Measurements from ENCODE around the gene STRAP.

STRAP gene

GRCh38 chr12:15887043-15887817 is 5.0 kb downstream of the STRAP start:
- Histone ChIP-seq H3K4me2 (ENCODE audit: low read depth, low read length) (no peak overlapping the region), H3K4me1 (ENCODE audit: low read length) (0 out of 2 replicates have a peak, but pooled peaks cover 10% of the 10 kb centered on the region), H3K79me2 (ENCODE audit: low read length) (peaks cover 79% of the 10 kb centered on the region), H3K9me3 (replicated peaks; ENCODE audit: insufficient read depth, low read length) (no peaks in the 10 kb centered on the region), H2AFZ (ENCODE audit: low read length) (no peak overlapping the region), H3K27ac (ENCODE audit: low read length) (no peak overlapping the region), H3K4me3 (ENCODE audit: low read length) (no peak overlapping the region), H3F3A (ENCODE audit: insufficient read depth, low read length) (0 out of 2 replicates have a peak, but pooled peaks cover 6% of the 10 kb centered on the region), H3K9me2 (replicated peaks; ENCODE audit: insufficient read depth, low read length) (no peaks in the 10 kb centered on the region), H4K20me1 (ENCODE audit: insufficient read depth, low read length) (peaks cover 21% of the 10 kb centered on the region; the same call in 1 of the 2 replicates), H3K27me3 (replicated peaks; ENCODE audit: insufficient read depth, low read length) (no peaks in the 10 kb centered on the region), H3K36me3 (replicated peaks; ENCODE audit: insufficient read depth, low read length) (peaks cover 3% of the 10 kb centered on the region; the same call in 1 of the 2 replicates), H3K9ac (ENCODE audit: low read length) (no peak overlapping the region)
- TF ChIP-seq EZH2 (optimal IDR thresholded peaks at IDR 0.05; ENCODE audit: low read depth, low read length) (no peak), CTCF (IDR thresholded peaks at IDR 0.05; ENCODE audit: low read length) (no peak), EZH2phosphoT487 (IDR thresholded peaks at IDR 0.05; ENCODE audit: low read length) (no peak)
- no peak for DNase-seq

DNA sequence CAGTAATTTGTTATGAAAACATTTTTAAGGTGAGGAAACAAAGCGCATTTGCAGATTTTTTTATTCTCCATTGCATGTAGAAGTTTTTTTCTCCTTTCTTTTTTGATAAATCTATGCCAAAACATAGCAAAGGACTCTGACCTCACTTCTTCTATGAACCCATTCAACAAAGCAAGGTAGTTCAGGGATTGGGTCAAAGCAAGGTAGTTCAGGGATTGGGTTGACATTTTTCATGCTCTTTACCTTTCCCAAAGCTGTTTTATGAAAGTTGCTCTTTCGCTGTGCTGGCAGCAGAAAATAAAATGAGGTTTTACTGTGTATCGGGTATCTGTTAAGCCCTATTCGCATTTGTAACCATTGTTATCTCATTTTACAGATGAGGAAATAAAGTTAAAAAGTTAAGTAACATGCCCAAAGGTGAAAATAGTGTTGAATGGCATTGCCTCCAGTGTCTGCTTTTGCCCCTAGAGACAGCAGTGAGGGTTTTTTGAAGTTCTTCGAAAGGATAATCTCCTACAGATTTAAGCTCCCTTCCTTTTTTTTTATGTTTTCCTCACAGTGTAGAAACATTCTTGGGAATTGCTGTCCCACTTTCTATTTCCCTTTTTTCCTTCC is 10.6 kb downstream of the STRAP start:
- Histone ChIP-seq H3K9me2 (replicated peaks; ENCODE audit: insufficient read depth, low read length) (no peaks in the 10 kb centered on the region), H3K27ac (ENCODE audit: low read length) (no peak overlapping the region), H3K27me3 (replicated peaks; ENCODE audit: insufficient read depth, low read length) (no peaks in the 10 kb centered on the region), H3K4me2 (ENCODE audit: low read depth, low read length) (no peak overlapping the region), H2AFZ (ENCODE audit: low read length) (no peak overlapping the region), H3K9ac (ENCODE audit: low read length) (no peak overlapping the region), H3K9me3 (replicated peaks; ENCODE audit: insufficient read depth, low read length) (no peaks in the 10 kb centered on the region), H3K4me1 (ENCODE audit: low read length) (no peaks in the 10 kb centered on the region), H4K20me1 (ENCODE audit: insufficient read depth, low read length) (peaks cover 1% of the 10 kb centered on the region; the same call in 1 of the 2 replicates), H3F3A (ENCODE audit: insufficient read depth, low read length) (no peaks in the 10 kb centered on the region), H3K79me2 (ENCODE audit: low read length) (peaks cover 30% of the 10 kb centered on the region), H3K36me3 (replicated peaks; ENCODE audit: insufficient read depth, low read length) (peaks cover 3% of the 10 kb centered on the region), H3K4me3 (ENCODE audit: low read length) (no peak overlapping the region)
- DNase-seq = no peak
- TF ChIP-seq CTCF (IDR thresholded peaks at IDR 0.05; ENCODE audit: low read length) (no peak), EZH2 (optimal IDR thresholded peaks at IDR 0.05; ENCODE audit: low read depth, low read length) (no peak), EZH2phosphoT487 (IDR thresholded peaks at IDR 0.05; ENCODE audit: low read length) (no peak)

GRCh38 chr12:15893260-15893659 is 11.1 kb downstream of the STRAP start:
- H3F3A ChIP-seq (ENCODE audit: insufficient read depth, low read length) = no peaks in the 10 kb centered on the region
- no peak overlapping the region for H2AFZ ChIP-seq (ENCODE audit: low read length)
- H3K4me1 ChIP-seq (ENCODE audit: low read length) = no peaks in the 10 kb centered on the region
- H3K27me3 ChIP-seq (replicated peaks; ENCODE audit: insufficient read depth, low read length) = no peaks in the 10 kb centered on the region
- H3K4me3 ChIP-seq (ENCODE audit: low read length) = no peak overlapping the region
- H3K9ac ChIP-seq (ENCODE audit: low read length) = no peak overlapping the region
- no peak overlapping the region for H3K4me2 ChIP-seq (ENCODE audit: low read depth, low read length)
- no peaks in the 10 kb centered on the region for H3K9me3 ChIP-seq (replicated peaks; ENCODE audit: insufficient read depth, low read length)
- no peak for TF ChIP-seq EZH2 (optimal IDR thresholded peaks at IDR 0.05; ENCODE audit: low read depth, low read length)
- TF ChIP-seq CTCF (IDR thresholded peaks at IDR 0.05; ENCODE audit: low read length) = no peak
- DNase-seq = no peak
- peaks cover 3% of the 10 kb centered on the region for H3K36me3 ChIP-seq (replicated peaks; ENCODE audit: insufficient read depth, low read length)
- no peak overlapping the region for H3K27ac ChIP-seq (ENCODE audit: low read length)
- H3K9me2 ChIP-seq (replicated peaks; ENCODE audit: insufficient read depth, low read length) = no peaks in the 10 kb centered on the region
- H4K20me1 ChIP-seq (ENCODE audit: insufficient read depth, low read length) = no peaks in the 10 kb centered on the region; the same call in 1 of the 2 replicates
- H3K79me2 ChIP-seq (ENCODE audit: low read length) = peaks cover 25% of the 10 kb centered on the region
